Testis (tissue), 2 donors: ENCODE results near the gene UBC.

Experiments used
- CTCF ChIP-seq, 3 experiments: fragments of 450-650 bp in 2 of 3; fragments of 200-600 bp in 1 of 3; sonication (generic) in 1 of 3; IDR thresholded peaks; one replicate each; pipeline ENCODE4 v1.5.1; 2016 to 2019; ENCODE audit warnings: antibody characterized with exemption in 3 of 3, mild to moderate bottlenecking in 2 of 3, moderate library complexity in 1 of 3
- POLR2A ChIP-seq: fragments of 450-650 bp; IDR thresholded peaks from one replicate; pipeline ENCODE4 v1.6.1; 2017; ENCODE audit warnings: antibody characterized with exemption, mild to moderate bottlenecking, moderate library complexity

DNA sequence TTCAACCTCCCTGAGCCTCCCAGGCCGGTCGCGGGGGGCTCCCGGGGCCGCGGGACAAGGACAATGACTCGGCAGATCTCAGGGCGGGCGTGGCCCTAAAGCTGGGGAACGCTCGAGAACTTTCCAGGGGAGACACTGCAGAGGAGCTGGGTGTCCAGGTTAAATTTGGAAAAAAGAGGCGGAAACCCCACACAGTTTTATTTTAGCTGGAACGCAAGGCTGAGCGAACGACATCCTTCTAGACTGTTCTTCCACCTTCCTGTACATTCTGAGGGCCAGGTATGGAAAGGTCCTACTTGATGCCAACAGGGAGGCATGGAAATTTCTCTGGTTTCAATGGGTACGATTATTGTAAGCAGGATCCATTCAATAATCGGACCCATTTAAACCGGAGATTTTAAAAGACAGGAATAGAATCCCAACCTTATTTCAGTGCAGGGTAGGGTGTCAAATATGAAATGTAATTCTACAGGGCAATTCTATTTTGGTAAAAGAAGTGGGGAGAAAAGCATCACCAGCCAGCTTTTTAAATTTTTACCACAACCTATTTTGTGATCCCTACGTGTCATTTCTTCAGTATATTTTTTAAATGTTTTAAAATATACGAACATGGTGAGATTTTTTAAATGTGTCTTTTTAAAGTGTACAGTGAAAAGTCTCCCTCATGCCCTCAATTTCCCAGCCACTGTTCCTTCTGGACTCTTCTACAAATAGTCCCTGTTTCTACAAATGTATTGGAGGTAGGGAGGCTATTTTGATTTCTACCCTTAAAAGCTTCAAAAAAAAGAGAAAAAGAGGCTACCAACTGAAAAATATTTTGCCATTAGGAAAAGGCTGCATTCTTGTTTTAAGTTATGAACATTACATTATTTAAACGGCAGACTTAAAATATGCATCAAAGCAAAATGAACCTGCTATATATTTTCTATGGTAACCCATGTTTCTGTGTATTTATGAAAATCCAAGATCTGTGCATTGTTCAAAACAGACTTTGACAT is 1.1 kb upstream of the UBC start:
- no peak for TF ChIP-seq CTCF (IDR thresholded peaks at IDR 0.05)
- TF ChIP-seq POLR2A = no peak
